ENCODE results near the gene RALGPS2.
"Not testable (repeated sequence)": the region's sequence is repeated elsewhere in the genome, so short reads cannot be mapped to it uniquely, and the experiment has no call there.

The RALGPS2 gene

DNA sequence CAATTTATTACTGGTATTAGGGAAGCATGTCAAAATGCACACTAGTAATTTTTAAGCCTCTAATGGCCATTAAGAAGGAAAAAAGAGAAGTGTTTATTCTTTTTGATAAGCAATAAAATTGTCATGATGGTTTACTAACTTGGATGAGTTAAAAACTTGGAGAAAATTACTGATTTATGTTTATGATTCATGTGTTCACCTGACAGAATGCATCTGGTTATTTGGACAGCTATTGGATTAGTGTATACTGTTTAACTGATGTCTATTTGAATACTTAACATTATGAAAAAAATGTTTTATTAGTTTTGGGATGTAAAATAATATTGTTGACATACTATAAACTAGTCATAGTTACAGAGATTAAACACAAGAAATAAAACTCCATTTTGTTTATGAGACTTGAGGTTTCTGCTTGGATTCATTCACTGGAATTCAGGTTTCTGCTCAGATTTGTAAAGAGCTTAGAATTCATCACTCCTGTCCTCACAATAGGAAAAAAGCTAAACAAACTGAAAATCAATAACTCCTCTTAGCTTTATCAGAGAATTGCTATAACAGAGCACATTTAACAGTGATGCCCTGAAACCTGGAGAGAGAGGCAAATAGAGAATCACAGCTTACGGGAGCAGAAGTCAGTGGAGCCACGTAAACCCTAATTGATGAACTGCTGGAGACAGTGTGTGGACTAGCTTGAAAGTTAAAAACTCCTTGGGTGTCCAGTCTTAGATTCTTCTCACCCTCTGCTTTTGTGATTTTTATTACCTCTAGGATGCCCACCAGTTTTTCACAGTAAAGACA lies 56.7 kb downstream of the RALGPS2 start:
- DNase-seq (ENCODE audit: low spot score) = no peak

DNA sequence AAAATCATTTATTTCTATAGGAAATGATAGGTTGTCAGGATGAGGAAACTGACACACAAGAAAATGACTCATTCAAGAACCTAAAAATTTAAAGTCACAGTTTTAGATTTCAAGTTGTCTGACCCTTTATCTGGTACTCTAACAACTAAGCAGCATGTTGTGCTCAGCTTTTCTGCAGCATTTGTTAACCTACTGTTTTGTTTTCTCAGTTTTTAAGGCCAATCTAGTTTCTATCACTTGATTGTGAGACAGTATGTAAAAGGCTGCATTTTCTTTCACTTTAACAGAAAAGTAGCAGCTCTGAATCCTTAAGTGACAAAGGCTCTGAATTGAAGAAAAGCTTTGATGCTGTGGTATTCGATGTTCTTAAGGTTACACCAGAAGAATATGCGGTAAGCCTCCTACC lies 59.1 kb downstream of the RALGPS2 start:
- no peak for DNase-seq (ENCODE audit: low spot score)

- DNase-seq (ENCODE audit: low spot score) = no peak
These were observed 67.3 kb downstream of the RALGPS2 start for GRCh38 chr1:178792394-178792793.

DNA sequence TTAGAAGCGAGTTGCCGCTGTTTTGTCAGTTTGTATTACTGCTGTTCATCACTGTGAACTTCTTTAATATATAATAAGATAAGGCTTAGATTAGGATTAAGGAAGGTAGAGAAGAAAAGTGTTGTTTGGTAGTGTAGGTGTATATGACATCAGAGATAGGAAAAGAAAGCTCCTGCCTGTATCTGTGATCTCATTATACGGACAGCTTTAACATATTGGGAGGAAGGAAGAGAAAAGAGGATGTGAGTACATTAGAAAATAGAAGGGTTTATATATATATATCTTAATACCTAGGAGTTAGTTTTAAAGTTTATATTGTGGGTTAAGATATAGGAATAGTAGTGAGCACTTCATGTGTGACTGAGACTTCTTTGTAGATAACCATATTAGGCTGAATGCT lies 71.0 kb downstream of the RALGPS2 start:
- DNase-seq (ENCODE audit: low spot score) = no peak

DNA sequence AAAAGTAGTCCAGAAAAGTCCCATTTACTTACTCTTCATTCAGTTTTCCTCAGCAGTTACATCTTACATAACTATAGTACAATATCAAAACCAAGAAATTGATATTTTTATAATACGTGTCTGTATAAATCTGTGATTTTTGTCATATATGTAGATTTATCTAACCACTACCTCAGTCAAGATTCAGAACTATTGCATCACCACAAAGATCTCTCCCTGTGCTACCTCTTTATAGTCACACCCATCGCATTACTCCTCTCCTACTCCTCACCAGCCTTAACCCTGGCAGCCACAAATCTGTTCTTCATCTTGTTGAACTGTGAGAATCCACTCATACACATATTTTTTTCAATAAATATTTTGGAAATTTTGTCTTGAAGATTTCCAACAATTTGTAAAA lies 72.5 kb downstream of the RALGPS2 start:
- no peak for DNase-seq (ENCODE audit: low spot score)

- DNase-seq (ENCODE audit: low spot score) = no peak
These were observed 73.3 kb downstream of the RALGPS2 start for GRCh38 chr1:178798232-178798861.

GRCh38 chr1:178802873-178803272 lies 77.8 kb downstream of the RALGPS2 start:
- DNase-seq (ENCODE audit: low spot score) = no peak

GRCh38 chr1:178806665-178807300 lies 81.7 kb downstream of the RALGPS2 start:
- DNase-seq (ENCODE audit: low spot score) = no peak

GRCh38 chr1:178808529-178808928 lies 83.5 kb downstream of the RALGPS2 start:
- no peak for DNase-seq (ENCODE audit: low spot score)

GRCh38 chr1:178810585-178810984 lies 85.5 kb downstream of the RALGPS2 start:
- DNase-seq (ENCODE audit: low spot score) = no peak

DNA sequence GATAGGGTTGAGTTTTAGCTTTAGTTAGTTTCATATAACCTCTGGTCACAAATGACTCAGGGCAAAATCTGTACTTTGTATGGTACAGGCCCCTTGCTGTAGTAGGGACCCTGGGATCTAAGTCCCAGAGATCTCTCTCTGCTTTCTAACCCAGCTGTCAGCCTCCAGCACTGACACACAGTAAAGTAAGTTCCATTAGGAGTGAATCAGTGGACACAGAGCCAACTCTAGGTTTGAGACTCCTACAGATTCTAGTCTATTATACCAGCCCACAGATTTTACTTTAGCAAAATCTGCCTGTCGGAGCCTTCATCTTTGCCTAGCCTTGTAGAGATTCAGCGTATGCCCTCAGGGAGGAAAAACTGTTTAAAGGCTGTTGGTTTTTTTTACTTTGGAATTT lies 93.4 kb downstream of the RALGPS2 start:
- no peak for DNase-seq (ENCODE audit: low spot score)

DNA sequence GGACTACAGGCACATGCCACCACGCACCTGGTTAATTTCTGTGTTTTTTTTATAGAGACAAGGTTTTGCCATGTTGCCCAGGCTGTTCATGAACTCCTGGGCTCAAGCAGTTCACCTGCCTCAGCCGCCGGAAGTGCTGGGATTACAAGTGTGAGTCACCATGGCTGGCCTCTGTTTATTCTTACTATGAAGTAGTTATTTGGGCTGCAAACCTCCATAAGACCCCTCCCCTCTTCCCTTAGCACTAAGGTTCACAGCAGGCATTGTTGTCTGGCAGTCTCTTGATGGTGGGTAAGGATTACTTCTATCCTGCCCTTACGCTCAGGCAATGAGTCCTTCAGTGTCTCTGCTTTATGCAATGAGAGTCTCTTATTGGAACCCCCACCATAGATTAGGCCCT lies 94.1 kb downstream of the RALGPS2 start:
- DNase-seq (ENCODE audit: low spot score) = no peak

DNA sequence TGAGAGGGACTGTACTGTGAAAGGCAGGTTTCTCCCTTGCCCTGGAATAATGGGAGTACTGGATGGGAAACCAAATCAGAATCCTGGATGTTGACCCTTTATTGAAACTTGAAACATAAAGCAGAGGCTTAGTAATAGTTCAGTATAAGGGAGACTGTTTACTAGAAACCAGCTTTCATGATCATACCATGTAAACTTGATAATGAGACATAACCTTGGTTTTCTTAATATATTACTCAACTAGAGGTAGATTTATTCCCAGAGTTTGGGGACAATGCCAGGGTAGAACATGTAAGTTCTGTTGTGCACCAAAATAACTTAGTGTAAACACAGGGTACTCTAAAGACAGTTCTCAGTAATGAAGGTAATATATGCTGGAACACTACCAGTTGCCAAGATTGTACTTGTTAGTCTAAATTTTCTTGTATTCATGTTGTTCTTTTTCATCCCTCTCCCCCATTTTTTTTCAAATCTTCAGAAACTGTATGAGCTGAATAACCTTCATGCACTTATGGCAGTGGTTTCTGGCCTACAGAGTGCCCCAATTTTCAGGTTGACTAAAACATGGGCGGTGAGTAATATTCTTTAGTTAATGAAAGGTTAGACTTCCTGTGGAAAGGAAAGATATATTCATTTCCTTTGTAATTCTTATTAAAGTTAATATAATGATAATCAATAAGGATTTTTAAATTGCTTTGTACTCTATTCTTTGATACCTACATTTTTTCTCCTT lies 96.3 kb downstream of the RALGPS2 start:
- no peak for DNase-seq (ENCODE audit: low spot score)

DNA sequence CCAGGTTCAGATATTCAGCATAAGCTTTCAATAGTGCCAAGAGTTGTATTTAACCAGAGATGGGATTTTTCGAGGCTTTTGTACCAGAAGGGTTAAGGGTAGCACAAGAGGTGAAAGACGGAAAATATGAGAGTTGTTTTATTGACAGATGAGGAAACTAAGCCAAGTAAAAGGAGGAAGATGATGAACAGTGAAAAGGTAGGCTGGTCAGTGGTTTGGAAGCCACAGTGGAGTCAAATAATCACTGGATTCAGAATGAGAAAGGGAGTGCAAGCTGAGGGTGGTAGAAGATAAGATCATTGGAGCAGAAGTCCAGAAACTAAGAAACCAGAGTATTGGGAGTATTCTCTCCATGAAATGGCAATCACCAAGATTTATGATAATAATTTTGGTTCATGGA lies 100.1 kb downstream of the RALGPS2 start:
- no peak for DNase-seq (ENCODE audit: low spot score)

DNA sequence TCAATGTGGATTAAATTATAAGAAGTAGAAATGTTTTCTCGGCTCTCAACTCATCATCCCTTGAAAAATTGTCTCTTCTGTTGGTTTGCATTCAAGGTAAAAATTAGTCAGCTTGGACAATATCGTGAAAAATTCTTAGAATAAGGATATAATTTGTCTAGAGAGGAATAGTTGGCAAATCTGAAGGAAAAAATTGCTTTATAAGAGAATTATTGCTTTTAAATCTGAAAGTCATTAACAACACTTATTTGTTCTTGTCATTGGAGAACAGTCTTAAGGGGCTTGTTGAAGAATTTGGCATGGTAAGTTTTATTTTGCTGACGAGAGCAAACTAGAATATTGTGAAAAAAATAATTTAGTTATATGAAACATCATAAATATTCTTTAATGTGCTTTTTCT lies 119.4 kb downstream of the RALGPS2 start:
- DNase-seq (ENCODE audit: low spot score) = no peak

- no peak for DNase-seq (ENCODE audit: low spot score)
These were observed 121.3 kb downstream of the RALGPS2 start for GRCh38 chr1:178846306-178846705.

DNA sequence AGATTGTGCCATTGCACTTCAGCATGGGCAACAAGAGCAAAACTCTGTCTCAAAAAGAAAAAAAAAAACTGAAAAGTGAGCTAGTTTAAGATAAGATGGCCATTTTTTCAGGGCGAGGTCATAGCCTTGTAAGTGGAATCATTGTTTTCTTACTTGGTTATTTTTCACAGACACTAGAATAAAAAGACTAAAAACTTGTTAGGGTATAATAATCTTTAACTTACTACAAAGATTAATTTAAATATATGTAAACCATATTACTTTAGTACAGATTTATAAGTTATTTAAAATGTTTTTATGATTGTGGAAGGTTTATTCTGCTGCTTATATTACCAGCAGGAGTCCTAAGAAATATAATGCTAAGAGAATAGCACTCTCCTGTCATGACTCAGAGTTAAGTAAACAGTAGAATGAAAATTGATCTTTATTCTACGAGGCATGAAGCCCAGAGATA lies 122.4 kb downstream of the RALGPS2 start:
- no peak for DNase-seq (ENCODE audit: low spot score)

GRCh38 chr1:178847919-178848318 lies 122.9 kb downstream of the RALGPS2 start:
- not testable (repeated sequence) for DNase-seq (ENCODE audit: low spot score)

GRCh38 chr1:178849918-178850317 lies 124.9 kb downstream of the RALGPS2 start:
- DNase-seq (ENCODE audit: low spot score) = no peak

GRCh38 chr1:178857126-178857525 lies 132.1 kb downstream of the RALGPS2 start:
- no peak for DNase-seq (ENCODE audit: low spot score)

- DNase-seq (ENCODE audit: low spot score) = no peak
These were observed 137.4 kb downstream of the RALGPS2 start for GRCh38 chr1:178862416-178862815.

- no peak for DNase-seq (ENCODE audit: low spot score)
These were observed 137.8 kb downstream of the RALGPS2 start for GRCh38 chr1:178862864-178863263.

GRCh38 chr1:178864326-178864725 lies 139.3 kb downstream of the RALGPS2 start:
- DNase-seq (ENCODE audit: low spot score) = no peak
